HUES6 (cell line): ENCODE measurements around the gene SELENOF.

Experiments
- H3K27ac ChIP-seq: 2 replicates; pipeline ENCODE4 v1.7.0; 2013; ENCODE audit warnings: low read depth, mild to moderate bottlenecking, low read length, inconsistent platforms
- H3K27me3 ChIP-seq: 2 replicates; pipeline ENCODE4 v1.6.1; 2013; ENCODE audit warnings: low read length; ENCODE audit not compliant: control insufficient read depth, insufficient read depth
- H3K36me3 ChIP-seq: 2 replicates; pipeline ENCODE4 v1.6.1; 2013; ENCODE audit warnings: low read length; ENCODE audit not compliant: control insufficient read depth, insufficient read depth
- H3K4me1 ChIP-seq: 2 replicates; pipeline ENCODE4 v1.6.1; 2013; ENCODE audit warnings: low read length; ENCODE audit not compliant: control insufficient read depth, insufficient read depth
- H3K4me3 ChIP-seq: 2 replicates; pipeline ENCODE4 v1.5.1; 2013; ENCODE audit warnings: low read depth, low read length
- H3K9ac ChIP-seq: one replicate; pipeline ENCODE4 v1.6.1; 2013; ENCODE audit warnings: mild to moderate bottlenecking, low read length
- H3K9me3 ChIP-seq: 2 replicates; pipeline ENCODE4 v1.6.1; 2013; ENCODE audit warnings: low read depth, low read length; ENCODE audit not compliant: control insufficient read depth, insufficient read depth

SELENOF gene

DNA sequence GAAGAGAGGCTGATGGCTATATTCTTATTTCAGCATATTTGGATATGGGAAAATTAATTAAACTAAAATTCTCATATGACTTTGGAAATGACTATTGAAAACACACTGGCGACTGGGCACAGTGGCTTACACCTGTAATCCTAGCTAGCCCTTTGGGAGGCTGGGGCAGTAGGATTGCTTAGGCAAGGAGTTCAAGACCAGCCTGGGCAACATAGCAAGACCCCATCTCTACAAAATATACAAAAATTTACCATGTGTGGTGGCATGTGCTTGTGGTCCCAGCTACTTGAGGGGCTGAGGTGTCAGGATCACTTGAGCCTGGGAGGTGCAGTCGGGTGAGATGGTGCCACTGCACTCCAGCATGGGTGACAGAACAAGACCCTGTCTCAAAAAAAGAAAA lies 26.7 kb upstream of the SELENOF start:
- no peaks in the 10 kb centered on the region for H3K36me3 ChIP-seq
- H3K9ac ChIP-seq: no peak overlapping the region
- no peaks in the 10 kb centered on the region for H3K27me3 ChIP-seq
- peaks cover 22% of the 10 kb centered on the region; the same call in 1 of the 2 replicates for H3K4me1 ChIP-seq
- H3K4me3 ChIP-seq: no peak overlapping the region
- H3K27ac ChIP-seq: no peak overlapping the region
- no peaks in the 10 kb centered on the region for H3K9me3 ChIP-seq

DNA sequence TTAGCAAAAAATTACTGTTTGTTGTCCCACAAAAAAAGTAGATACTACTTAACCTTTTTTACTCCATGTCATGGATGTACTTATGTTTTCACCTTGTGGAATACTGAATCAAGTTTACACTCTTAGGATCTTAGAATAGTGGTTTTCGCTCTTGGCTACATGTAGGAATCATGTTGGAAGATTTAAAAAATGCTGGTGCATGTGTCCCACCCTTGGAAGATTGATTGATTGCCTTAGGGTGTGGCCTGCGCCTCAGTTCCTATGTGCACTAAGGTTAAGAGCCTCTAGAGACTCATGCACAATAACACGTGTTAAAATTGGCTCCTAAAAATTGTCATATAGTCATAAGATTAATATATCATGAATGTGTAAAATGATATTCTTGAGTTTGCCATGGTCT lies 25.5 kb upstream of the SELENOF start:
- H3K9ac ChIP-seq: no peak overlapping the region
- peak overlapping the region; percentile 23; the same call in 1 of the 2 replicates for H3K4me3 ChIP-seq
- H3K27ac ChIP-seq: no peak overlapping the region

DNA sequence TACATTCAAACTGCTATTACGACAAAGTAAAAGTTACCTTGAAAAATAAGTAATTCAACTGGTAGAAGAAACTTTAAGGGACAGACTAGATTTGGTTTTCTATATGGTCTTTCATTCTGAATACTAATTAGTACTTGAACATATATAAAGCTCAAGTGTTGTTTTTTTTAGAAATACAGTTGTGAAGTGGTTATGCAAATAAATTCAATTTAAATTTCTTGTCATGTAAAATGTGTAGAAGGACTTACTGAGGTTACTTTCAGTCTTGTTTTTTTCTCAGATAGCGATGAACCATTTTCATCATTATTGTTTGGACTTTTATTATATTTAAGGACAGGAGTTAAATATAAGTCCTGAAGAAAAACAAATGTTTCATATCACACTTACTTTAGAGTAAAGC lies 24.9 kb upstream of the SELENOF start:
- Histone ChIP-seq H3K4me1 (peaks cover 26% of the 10 kb centered on the region), H3K36me3 (no peaks in the 10 kb centered on the region), H3K9me3 (no peaks in the 10 kb centered on the region), H3K4me3 (peak overlapping the region; percentile 23; the same call in 1 of the 2 replicates), H3K27ac (peak overlapping the region; percentile 18), H3K9ac (no peak overlapping the region), H3K27me3 (no peaks in the 10 kb centered on the region)

More for the DNA sequence above, 25.5 kb upstream of the SELENOF start:
- Histone ChIP-seq H3K27me3 (no peaks in the 10 kb centered on the region), H3K4me1 (peaks cover 25% of the 10 kb centered on the region; the same call in 1 of the 2 replicates), H3K36me3 (no peaks in the 10 kb centered on the region), H3K9me3 (no peaks in the 10 kb centered on the region)

DNA sequence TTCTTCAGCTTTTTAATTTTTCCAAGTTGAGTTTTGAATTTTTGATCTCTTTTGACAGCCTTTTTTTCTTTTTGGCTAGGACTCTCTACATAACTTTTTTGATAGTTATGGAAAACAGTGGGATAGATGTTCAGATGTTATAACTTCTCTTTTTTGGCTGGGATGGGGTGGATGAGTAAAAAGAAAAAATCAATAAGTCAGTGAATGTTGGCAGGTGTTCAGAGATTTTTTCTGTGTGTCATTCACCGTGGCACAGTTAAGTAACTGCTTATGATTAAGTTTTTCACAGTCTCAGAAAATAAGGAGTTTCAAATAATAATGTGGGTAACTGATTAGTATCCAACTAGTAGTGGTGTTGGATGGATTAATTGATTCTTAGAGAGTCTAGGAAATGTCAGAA lies 24.5 kb upstream of the SELENOF start:
- H3K9ac ChIP-seq: no peak overlapping the region

DNA sequence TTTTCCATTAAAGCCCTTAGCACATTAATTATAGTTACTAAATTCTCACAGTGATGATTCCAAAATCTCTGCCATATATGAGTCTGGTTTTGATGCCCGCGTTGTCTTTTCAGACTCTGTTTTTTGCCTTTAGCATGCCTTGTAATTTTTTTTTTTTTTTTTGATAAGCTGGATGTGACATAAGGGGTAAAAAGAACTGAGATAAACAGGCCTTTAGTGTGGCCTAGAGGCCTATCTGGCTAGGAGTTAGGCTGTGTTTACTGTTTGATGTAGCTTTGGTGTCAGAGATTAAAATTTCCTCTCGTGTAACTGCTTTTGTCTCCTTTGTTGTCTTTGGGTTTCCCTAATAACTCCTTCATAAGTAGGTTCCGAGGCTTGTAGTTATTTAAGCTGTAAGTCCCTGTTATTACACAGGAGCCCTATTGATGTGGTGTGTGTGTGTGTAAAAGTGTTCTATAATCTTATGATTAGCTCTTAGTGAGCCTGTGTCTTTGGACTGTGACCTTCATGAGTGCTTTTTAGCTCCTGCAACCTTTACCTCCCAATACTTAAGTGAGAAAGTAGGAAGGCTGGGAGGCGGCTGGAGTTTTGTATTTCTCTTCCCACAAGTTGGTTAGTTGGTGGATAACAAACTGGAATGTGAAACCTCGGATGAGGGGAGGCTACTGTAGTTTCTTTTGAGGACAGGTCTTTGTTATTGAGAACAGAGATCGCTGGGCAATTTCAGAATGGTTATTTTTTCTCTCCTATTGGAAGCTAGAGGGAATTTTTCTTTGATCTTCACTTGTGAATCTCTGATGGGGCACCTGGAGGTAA lies 19.8 kb upstream of the SELENOF start:
- H3K4me1 ChIP-seq: peaks cover 28% of the 10 kb centered on the region
- no peaks in the 10 kb centered on the region for H3K36me3 ChIP-seq
- peak overlapping the region; percentile 25 for H3K4me3 ChIP-seq
- H3K27me3 ChIP-seq: no peaks in the 10 kb centered on the region
- H3K27ac ChIP-seq: peak overlapping the region; percentile 72
- H3K9me3 ChIP-seq: no peaks in the 10 kb centered on the region; the same call in 1 of the 2 replicates
- H3K9ac ChIP-seq: no peak overlapping the region

More for the DNA sequence above, 24.5 kb upstream of the SELENOF start:
- Histone ChIP-seq H3K27ac (peak overlapping the region; percentile 18; the same call in 1 of the 2 replicates), H3K4me1 (peaks cover 30% of the 10 kb centered on the region), H3K9me3 (no peaks in the 10 kb centered on the region), H3K4me3 (0 out of 2 replicates have a peak overlapping the region, but pooled peaks have one; percentile 23), H3K36me3 (no peaks in the 10 kb centered on the region), H3K27me3 (no peaks in the 10 kb centered on the region)

DNA sequence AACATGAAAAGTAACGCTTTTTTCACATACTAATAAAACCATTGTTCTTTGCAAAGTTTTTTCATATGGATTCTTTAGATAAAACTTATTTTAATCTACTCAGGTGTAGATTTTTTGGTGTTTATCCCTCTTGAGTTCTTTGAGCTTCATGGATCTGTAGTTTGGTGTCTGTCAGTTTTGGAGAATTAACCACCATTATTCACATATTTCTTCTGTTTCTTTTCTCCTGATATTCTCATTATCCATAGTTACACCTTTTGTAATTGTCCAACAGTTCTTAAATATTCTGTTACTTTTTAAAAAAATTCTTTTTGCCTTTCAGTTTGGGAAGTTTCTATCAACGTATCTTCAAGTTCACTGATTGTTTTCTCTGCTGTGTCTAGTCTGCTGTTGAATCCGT lies 19.1 kb upstream of the SELENOF start:
- Histone ChIP-seq H3K27ac (no peak overlapping the region), H3K9me3 (no peaks in the 10 kb centered on the region; the same call in 1 of the 2 replicates), H3K4me3 (no peak overlapping the region), H3K27me3 (no peaks in the 10 kb centered on the region), H3K4me1 (peaks cover 21% of the 10 kb centered on the region), H3K9ac (no peak overlapping the region), H3K36me3 (no peaks in the 10 kb centered on the region)

DNA sequence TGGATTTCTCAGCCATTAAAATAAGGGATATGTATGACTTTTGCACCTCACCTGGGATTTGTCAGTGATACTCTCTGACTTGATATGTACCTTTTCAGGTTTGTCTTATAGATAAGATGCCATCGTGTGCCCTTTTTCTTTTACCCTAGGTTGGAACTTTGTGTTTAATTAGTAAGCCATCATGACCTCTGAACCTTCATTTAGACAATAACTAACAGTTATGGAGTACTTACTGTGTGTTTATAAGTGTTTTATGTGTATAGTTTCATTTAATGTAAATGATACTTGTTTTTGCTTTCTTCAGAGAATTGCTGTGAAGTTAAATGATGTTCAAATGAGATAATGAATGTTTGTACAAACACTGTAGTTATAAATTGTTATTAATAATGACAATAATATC lies 14.9 kb upstream of the SELENOF start:
- H3K27ac ChIP-seq: no peak overlapping the region
- H3K4me3 ChIP-seq: no peak overlapping the region
- H3K36me3 ChIP-seq: 0 out of 2 replicates have a peak, but pooled peaks cover 3% of the 10 kb centered on the region
- H3K9ac ChIP-seq: no peak overlapping the region
- H3K9me3 ChIP-seq: peaks cover 19% of the 10 kb centered on the region
- H3K4me1 ChIP-seq: peaks cover 12% of the 10 kb centered on the region
- H3K27me3 ChIP-seq: no peaks in the 10 kb centered on the region

DNA sequence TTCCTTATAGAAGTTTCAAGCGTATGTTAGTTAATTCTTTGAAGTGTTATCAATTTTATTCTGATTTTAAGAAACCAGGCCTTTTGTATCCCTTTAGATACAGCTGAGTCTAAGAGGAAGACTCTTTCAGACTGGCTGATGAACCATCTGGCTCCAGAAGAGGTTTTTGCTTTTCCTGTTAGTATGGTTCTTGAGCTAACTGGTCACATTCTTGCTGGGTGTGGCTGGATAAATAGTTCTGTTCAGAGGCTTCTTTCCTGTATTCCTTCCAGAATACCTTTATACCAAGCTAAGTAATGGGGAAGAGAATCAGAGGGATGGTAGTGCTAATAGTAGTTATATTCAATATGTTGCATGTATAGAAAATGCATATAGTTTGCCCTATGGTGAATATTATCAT lies 13.0 kb upstream of the SELENOF start:
- no peaks in the 10 kb centered on the region for H3K27me3 ChIP-seq
- no peak overlapping the region for H3K27ac ChIP-seq
- H3K9ac ChIP-seq: no peak overlapping the region
- H3K36me3 ChIP-seq: 0 out of 2 replicates have a peak, but pooled peaks cover 3% of the 10 kb centered on the region
- H3K4me1 ChIP-seq: peaks cover 6% of the 10 kb centered on the region; the same call in 1 of the 2 replicates
- H3K4me3 ChIP-seq: no peak overlapping the region
- peaks cover 32% of the 10 kb centered on the region for H3K9me3 ChIP-seq

DNA sequence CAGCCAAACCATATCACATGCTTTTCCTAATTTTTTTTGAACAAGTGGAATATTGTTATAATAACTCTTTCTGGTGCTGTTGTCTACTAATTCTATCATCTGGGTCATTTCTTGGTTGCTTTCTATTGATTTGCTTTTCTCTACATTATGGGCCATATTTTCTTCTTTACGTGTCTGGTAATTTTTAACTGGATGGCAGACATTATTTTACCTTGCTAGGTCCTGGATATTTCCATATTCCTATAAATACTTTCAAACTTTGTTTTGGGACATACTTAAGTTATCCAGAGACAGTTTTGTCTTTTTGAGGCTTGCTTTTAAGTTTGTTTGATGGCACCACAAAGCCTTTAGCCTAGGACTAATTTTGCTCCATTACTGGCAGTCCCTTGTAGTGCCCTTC lies 11.8 kb upstream of the SELENOF start:
- Histone ChIP-seq H3K27me3 (no peaks in the 10 kb centered on the region), H3K4me1 (peaks cover 6% of the 10 kb centered on the region; the same call in 1 of the 2 replicates), H3K9me3 (peaks cover 41% of the 10 kb centered on the region), H3K27ac (no peak overlapping the region), H3K4me3 (no peak overlapping the region), H3K9ac (no peak overlapping the region), H3K36me3 (0 out of 2 replicates have a peak, but pooled peaks cover 3% of the 10 kb centered on the region)

DNA sequence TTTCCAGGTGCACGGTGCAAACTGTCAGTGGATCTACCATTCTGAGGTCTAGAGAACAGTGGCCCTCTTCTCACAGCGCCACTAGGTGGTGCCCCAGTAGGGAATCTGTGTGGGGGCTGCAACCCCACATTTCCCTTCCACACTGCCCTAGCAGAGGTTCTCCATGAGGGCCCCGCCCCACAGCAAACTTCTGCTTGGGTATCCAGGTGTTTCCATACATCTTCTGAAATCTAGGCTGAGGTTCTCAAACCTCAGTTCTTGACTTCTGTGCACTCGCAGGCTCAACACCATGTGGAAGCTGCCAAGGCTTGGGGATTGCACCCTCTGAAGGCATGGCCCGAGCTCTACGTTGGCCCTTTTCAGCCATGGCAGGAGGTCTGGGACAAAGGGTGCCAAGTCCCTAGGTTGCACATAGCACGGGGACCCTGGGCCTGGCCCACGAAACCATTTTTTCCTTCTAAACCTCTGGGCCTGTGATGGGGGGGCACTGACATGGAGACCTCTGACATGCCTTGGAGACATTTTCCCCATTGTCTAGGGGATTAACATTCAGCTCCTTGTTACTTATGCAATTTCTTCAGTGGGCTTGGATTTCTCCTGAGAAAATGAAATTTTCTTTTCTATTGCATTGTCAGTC lies 10.5 kb upstream of the SELENOF start:
- H3K4me3 ChIP-seq: no peak overlapping the region
- 0 out of 2 replicates have a peak, but pooled peaks cover 3% of the 10 kb centered on the region for H3K36me3 ChIP-seq
- H3K9ac ChIP-seq: no peak overlapping the region
- H3K9me3 ChIP-seq: peaks cover 44% of the 10 kb centered on the region
- no peaks in the 10 kb centered on the region for H3K27me3 ChIP-seq
- no peaks in the 10 kb centered on the region for H3K4me1 ChIP-seq
- no peak overlapping the region for H3K27ac ChIP-seq

DNA sequence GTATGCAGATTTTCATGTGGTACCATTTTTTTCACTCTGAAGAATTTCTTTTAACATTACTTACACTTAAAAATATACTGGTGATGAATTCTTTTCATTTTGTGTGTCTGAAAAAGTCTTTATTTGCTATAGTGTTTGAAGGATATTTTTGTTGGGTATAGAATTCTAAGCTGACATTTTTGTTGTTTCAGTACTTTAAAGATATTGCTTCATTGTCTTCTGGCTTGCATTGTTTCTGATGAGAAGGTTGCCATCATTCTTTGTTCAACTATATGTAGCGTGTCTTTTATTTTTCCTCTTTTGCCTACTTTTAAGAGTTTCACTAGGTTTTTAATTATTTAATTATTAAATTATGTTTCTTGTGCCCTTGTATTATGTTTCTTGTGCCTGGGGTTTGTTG lies 8.5 kb upstream of the SELENOF start:
- Histone ChIP-seq H3K4me1 (no peaks in the 10 kb centered on the region), H3K4me3 (no peak overlapping the region), H3K36me3 (0 out of 2 replicates have a peak, but pooled peaks cover 3% of the 10 kb centered on the region), H3K27me3 (no peaks in the 10 kb centered on the region), H3K27ac (no peak overlapping the region), H3K9ac (no peak overlapping the region), H3K9me3 (peaks cover 44% of the 10 kb centered on the region)
